Liver (tissue), 9 donors: Measurements from ENCODE around the gene UCKL1. TPM values are rescaled to one million over a fixed set of nuclear protein-coding genes. Genes with fewer than 3 reads are reported as not detected.

ENCODE experiments used
- DNase-seq: peaks from one replicate; pipeline ENCODE4 v3.0.0-alpha.2; 2017; ENCODE audit warnings: low spot score
- H3K27ac ChIP-seq, 2 donors: one replicate each; pipeline ENCODE4 v1.7.0; 2013; ENCODE audit warnings: inconsistent platforms in 2 of 2, low read length in 2 of 2, control low read depth in 1 of 2, low read depth in 1 of 2, mild to moderate bottlenecking in 1 of 2
- H3K27me3 ChIP-seq, 4 donors: one replicate each; pipeline versions ENCODE4 v1.6.1 to v1.7.0; 2013; ENCODE audit warnings: low read length in 3 of 4, inconsistent platforms in 1 of 4, mild to moderate bottlenecking in 1 of 4, moderate library complexity in 1 of 4; ENCODE audit not compliant: control insufficient read depth in 4 of 4, insufficient read depth in 4 of 4
- H3K36me3 ChIP-seq, 4 donors: one replicate each; pipeline versions ENCODE4 v1.6.1 to v1.7.0; 2013; ENCODE audit warnings: low read length in 3 of 4, mild to moderate bottlenecking in 3 of 4, low read depth in 1 of 4, moderate library complexity in 1 of 4; ENCODE audit not compliant: control insufficient read depth in 4 of 4, insufficient read depth in 3 of 4
- H3K4me1 ChIP-seq, 4 donors: one replicate each; pipeline versions ENCODE4 v1.6.1 to v1.7.0; 2013; ENCODE audit warnings: low read length in 3 of 4, mild to moderate bottlenecking in 3 of 4, moderate library complexity in 1 of 4; ENCODE audit not compliant: control insufficient read depth in 4 of 4, insufficient read depth in 4 of 4
- H3K4me3 ChIP-seq, 3 donors: one replicate each; pipeline versions ENCODE4 v1.6.1 to v1.7.0; 2013; ENCODE audit warnings: low read length in 3 of 3, control low read depth in 1 of 3, low read depth in 1 of 3, mild to moderate bottlenecking in 1 of 3
- H3K9ac ChIP-seq, 2 donors: one replicate each; pipeline ENCODE4 v1.7.0; 2013; ENCODE audit warnings: low read length in 2 of 2, mild to moderate bottlenecking in 2 of 2, moderate library complexity in 2 of 2, control low read depth in 1 of 2, low read depth in 1 of 2
- H3K9me3 ChIP-seq, 4 donors: one replicate each; pipeline versions ENCODE4 v1.6.1 to v1.7.0; 2013; ENCODE audit warnings: low read length in 3 of 4; ENCODE audit not compliant: control insufficient read depth in 4 of 4
- EGR1 ChIP-seq, 2 donors: IDR thresholded peaks; 2 replicates each; pipeline ENCODE4 v1.6.1; 2016 to 2018; ENCODE audit warnings: antibody characterized with exemption in 2 of 2, low read depth in 2 of 2
- FOXA1 ChIP-seq: IDR thresholded peaks from 2 replicates; pipeline ENCODE4 v1.6.1; 2016; ENCODE audit warnings: antibody characterized with exemption
- GABPA ChIP-seq, 2 donors: IDR thresholded peaks in 1 of 2; conservative IDR thresholded peaks in 1 of 2; 2 replicates each; pipeline ENCODE4 v1.6.1; 2016; ENCODE audit warnings: antibody characterized with exemption in 2 of 2, mild to moderate bottlenecking in 1 of 2, moderate library complexity in 1 of 2
- HNF4A ChIP-seq, 2 donors: conservative IDR thresholded peaks; 2 replicates each; pipeline ENCODE4 v1.6.1; 2016; ENCODE audit warnings: antibody characterized with exemption in 2 of 2, mild to moderate bottlenecking in 2 of 2
- HNF4G ChIP-seq: IDR thresholded peaks from 2 replicates; pipeline ENCODE4 v1.6.1; 2016; ENCODE audit warnings: antibody characterized with exemption
- JUND ChIP-seq, 2 donors: IDR thresholded peaks; 2 replicates each; pipeline ENCODE4 v1.6.1; 2016; ENCODE audit warnings: antibody characterized with exemption in 2 of 2
- MAX ChIP-seq: IDR thresholded peaks from 2 replicates; pipeline ENCODE4 v1.6.1; 2016; ENCODE audit warnings: antibody characterized with exemption
- RAD21 ChIP-seq, 2 donors: IDR thresholded peaks; 2 replicates each; pipeline ENCODE4 v1.6.1; 2016; ENCODE audit warnings: antibody characterized with exemption in 2 of 2, mild to moderate bottlenecking in 2 of 2
- REST ChIP-seq: IDR thresholded peaks from 2 replicates; pipeline ENCODE4 v1.6.1; 2016; ENCODE audit warnings: antibody characterized with exemption, mild to moderate bottlenecking
- RXRA ChIP-seq, 2 donors: IDR thresholded peaks; 2 replicates each; pipeline ENCODE4 v1.6.1; 2017 to 2018; ENCODE audit warnings: antibody characterized with exemption in 2 of 2, mild to moderate bottlenecking in 1 of 2
- SP1 ChIP-seq: IDR thresholded peaks from 2 replicates; pipeline ENCODE4 v1.6.1; 2018; ENCODE audit warnings: antibody characterized with exemption, mild to moderate bottlenecking
- TAF1 ChIP-seq: conservative IDR thresholded peaks from 2 replicates; pipeline ENCODE4 v1.6.1; 2016; ENCODE audit warnings: antibody characterized with exemption, mild to moderate bottlenecking
- YY1 ChIP-seq: IDR thresholded peaks from 2 replicates; pipeline ENCODE4 v1.6.1; 2016; ENCODE audit warnings: antibody characterized with exemption, mild to moderate bottlenecking
- ZBTB33 ChIP-seq: IDR thresholded peaks from 2 replicates; pipeline ENCODE4 v1.6.1; 2016; ENCODE audit warnings: antibody characterized with exemption
- WGBS: extraction: QIAGEN DNeasy Blood & Tissue Kit; methylation state at CpG from one replicate; pipeline ENCODE4 v1.1.7; 2013; 5-methylcytosine and 5-hydroxymethylcytosine counted together
- polyA plus RNA-seq, 2 donors: library from polyadenylated mRNA; stranded (reverse) in 1 of 2; unstranded in 1 of 2; fragments of 200-250 nt in 1 of 2; fragments of >200 nt in 1 of 2; fragmentation: Nextera tagmentation in 1 of 2; extraction: Ambion mirVana in 1 of 2; gene quantifications; one replicate each; pipeline versions ENCODE4 v1.2.1 to v1.2.3, GENCODE V29; 2013 to 2015
- total RNA-seq, 2 donors: library from RNA; depleted of rRNA; stranded (reverse); fragments of >200 nt; gene quantifications; one replicate each; pipeline ENCODE4 v1.2.3, GENCODE V29; 2014
- TF ChIP-seq, protein P1 (sequence below): IDR thresholded peaks from 2 replicates; pipeline ENCODE4 v1.6.1; 2016; ENCODE audit warnings: antibody characterized with exemption
- TF ChIP-seq, protein P2 (sequence below): fragments of 150-350 bp; IDR thresholded peaks from 2 replicates; pipeline ENCODE4 v1.5.1; 2017; ENCODE audit warnings: improper control_type of control experiment, low read depth, low read length; ENCODE audit not compliant: missing input control
- donor health status: healthy.
- donor health status: healthy.
- donor health status: healthy.
- donor health status: healthy.
- donor health status: healthy.

The UCKL1 gene
- total and polyA plus RNA-seq, 4 donors: 16.4 to 20.4 (median 18.3) TPM

GRCh38 chr20:63982937-63983336, 26.7 kb upstream of the UCKL1 start:
- Histone ChIP-seq H3K4me1 (peaks cover 12 to 40% (median 26%) of the 10 kb centered on the region in 4 donors), H3K9ac (no peak overlapping the region), H3K27me3 (no peaks in the 10 kb centered on the region), H3K36me3 (peaks cover 7 to 28% (median 18%) of the 10 kb centered on the region in 4 donors), H3K4me3 (no peak overlapping the region), H3K9me3 (no peaks in the 10 kb centered on the region), H3K27ac (no peak overlapping the region)
- 93% methylated on average over 14 of the region's 14 CpGs for WGBS
- no peak for TF ChIP-seq SP1
- TF ChIP-seq, protein P1, sequence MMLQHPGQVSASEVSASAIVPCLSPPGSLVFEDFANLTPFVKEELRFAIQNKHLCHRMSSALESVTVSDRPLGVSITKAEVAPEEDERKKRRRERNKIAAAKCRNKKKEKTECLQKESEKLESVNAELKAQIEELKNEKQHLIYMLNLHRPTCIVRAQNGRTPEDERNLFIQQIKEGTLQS: no peak
- no peak for DNase-seq

- H3K27ac ChIP-seq: peak within 1 kb of the TSS; percentile 60 to 69
- peaks cover 5 to 21% (median 17%) of the 10 kb centered on the region in 4 donors for H3K36me3 ChIP-seq
- WGBS: 1% methylated on average over 75 of the region's 75 CpGs
- no peaks in the 10 kb centered on the region for H3K9me3 ChIP-seq
- peaks cover 12 to 48% (median 29%) of the 10 kb centered on the region in 4 donors for H3K4me1 ChIP-seq
- no peaks in the 10 kb centered on the region for H3K27me3 ChIP-seq
- peak; percentile 96 to 100 for TF ChIP-seq GABPA (IDR thresholded peaks at IDR 0.05 in 1 of 2, conservative IDR thresholded peaks at IDR 0.05 in 1 of 2)
- no peak for TF ChIP-seq HNF4G
- TF ChIP-seq SP1: peak; percentile 70
- TF ChIP-seq ZBTB33: no peak
- TF ChIP-seq, protein P1: no peak
- TF ChIP-seq, protein P2, sequence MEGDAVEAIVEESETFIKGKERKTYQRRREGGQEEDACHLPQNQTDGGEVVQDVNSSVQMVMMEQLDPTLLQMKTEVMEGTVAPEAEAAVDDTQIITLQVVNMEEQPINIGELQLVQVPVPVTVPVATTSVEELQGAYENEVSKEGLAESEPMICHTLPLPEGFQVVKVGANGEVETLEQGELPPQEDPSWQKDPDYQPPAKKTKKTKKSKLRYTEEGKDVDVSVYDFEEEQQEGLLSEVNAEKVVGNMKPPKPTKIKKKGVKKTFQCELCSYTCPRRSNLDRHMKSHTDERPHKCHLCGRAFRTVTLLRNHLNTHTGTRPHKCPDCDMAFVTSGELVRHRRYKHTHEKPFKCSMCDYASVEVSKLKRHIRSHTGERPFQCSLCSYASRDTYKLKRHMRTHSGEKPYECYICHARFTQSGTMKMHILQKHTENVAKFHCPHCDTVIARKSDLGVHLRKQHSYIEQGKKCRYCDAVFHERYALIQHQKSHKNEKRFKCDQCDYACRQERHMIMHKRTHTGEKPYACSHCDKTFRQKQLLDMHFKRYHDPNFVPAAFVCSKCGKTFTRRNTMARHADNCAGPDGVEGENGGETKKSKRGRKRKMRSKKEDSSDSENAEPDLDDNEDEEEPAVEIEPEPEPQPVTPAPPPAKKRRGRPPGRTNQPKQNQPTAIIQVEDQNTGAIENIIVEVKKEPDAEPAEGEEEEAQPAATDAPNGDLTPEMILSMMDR: peak; percentile 64
- TF ChIP-seq FOXA1: no peak
- TF ChIP-seq HNF4A (conservative IDR thresholded peaks at IDR 0.05): peak in 1 of 2 donors; percentile 18
- TF ChIP-seq JUND (IDR thresholded peaks at IDR 0.05): no peak
- TF ChIP-seq MAX: peak; percentile 86
- TF ChIP-seq EGR1 (IDR thresholded peaks at IDR 0.05; ENCODE audit: low read depth in 2 of 2): no peak
- TF ChIP-seq TAF1: no peak
- peak; percentile 36 to 52 for TF ChIP-seq RXRA (IDR thresholded peaks at IDR 0.05)
- no peak for TF ChIP-seq REST
- TF ChIP-seq YY1: peak; percentile 49
- peak; percentile 62 to 68 for TF ChIP-seq RAD21 (IDR thresholded peaks at IDR 0.05)
- H3K9ac ChIP-seq: peak within 1 kb of the TSS; percentile 6 to 75
- DNase-seq: peak; percentile 92
- peak within 1 kb of the TSS; percentile 86 to 96 (median 91) for H3K4me3 ChIP-seq
These were observed 24.9 kb upstream of the UCKL1 start, which contains the start of gene PRPF6 for GRCh38 chr20:63980806-63981728. Gene PRPF6 (plus strand): TSS chr20:63981132. CDS start chr20:63981246, 114 bp downstream.
